ENCODE results near the gene ENG. TPM values are rescaled to one million over a fixed set of nuclear protein-coding genes. Genes with fewer than 3 reads are reported as not detected.
A peak's percentile ranks its signal among the peaks of the same experiment; 100 is the strongest.

ENG gene
- total and polyA plus RNA-seq, 2 of the 8 experiments (the other 6 are each of a cell fraction or from before 2014, with no cell fraction given) = 1.8 to 4.4 TPM

DNA sequence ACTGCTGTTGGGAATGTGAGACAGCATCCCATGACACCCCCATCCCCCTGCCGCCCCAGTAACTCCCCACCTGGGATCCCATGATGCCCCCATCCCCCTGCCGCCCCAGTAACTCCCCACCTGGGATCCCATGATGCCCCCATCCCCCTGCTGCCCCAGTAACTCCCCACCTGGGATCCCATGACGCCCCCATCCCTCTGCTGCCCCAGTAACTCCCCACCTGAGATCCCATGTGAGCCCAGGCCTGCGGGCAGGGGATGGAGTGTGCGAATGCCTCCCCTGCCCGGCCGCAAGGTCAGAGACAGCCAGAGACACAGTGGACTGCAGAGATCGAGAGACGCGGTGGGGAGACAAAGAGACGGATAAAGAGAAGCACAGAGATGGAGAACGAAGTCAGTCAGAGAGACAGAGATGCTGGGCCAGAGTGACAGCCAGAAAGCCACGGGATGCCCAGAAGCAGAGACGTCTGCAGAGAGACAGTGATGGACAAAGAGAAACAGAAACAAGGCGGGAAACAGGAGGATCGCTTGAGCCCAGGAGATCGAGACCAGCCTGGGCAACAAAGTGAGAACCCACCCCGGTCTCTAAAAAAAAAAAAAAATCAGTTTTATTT is 77.0 kb downstream of the ENG start:
- Histone ChIP-seq H2AK5ac (ENCODE audit: low read depth, low read length) (no peak overlapping the region), H3K18ac (ENCODE audit: extremely low read depth, low read length) (no peak overlapping the region), H2BK5ac (ENCODE audit: low read depth, low read length) (no peak overlapping the region), H3K4ac (replicated peaks; ENCODE audit: insufficient read length, low read depth, low read length) (no peak overlapping the region), H2AFZ (ENCODE audit: low read length) (no peak overlapping the region), H3K4me1 (replicated peaks in 1 of 4; ENCODE audit: control insufficient read depth in 3 of 4, insufficient read depth in 4 of 4, low read length in 3 of 4) (peaks cover 0 to 20% (median 14%) of the 10 kb centered on the region in 4 experiments; a peak in 6 of 7 replicates), H3K9ac (replicated peaks in 1 of 4; ENCODE audit: extremely low read depth in 1 of 4, low read depth in 3 of 4, low read length in 3 of 4) (no peak overlapping the region), H3K79me1 (ENCODE audit: low read depth, low read length) (no peaks in the 10 kb centered on the region), H3K56ac (replicated peaks; ENCODE audit: insufficient read length, low read depth, low read length) (no peak overlapping the region), H3K79me2 (ENCODE audit: control insufficient read depth in 1 of 2, insufficient read depth in 2 of 2, low read length in 2 of 2) (no peaks in the 10 kb centered on the region), H3K23me2 (ENCODE audit: low read depth, low read length) (no peaks in the 10 kb centered on the region), H3K27me3 (replicated peaks in 1 of 4; ENCODE audit: control insufficient read depth in 3 of 4, extremely low read depth in 1 of 4, insufficient read depth in 3 of 4, low read length in 3 of 4) (no peaks in the 10 kb centered on the region), H3K27ac (ENCODE audit: low read depth, low read length) (no peak overlapping the region), H4K20me1 (replicated peaks in 1 of 2; ENCODE audit: control insufficient read depth in 1 of 2, insufficient read depth in 2 of 2, low read length in 2 of 2) (no peaks in the 10 kb centered on the region), H3K9me3 (ENCODE audit: insufficient read depth in 2 of 2, low read depth in 1 of 2, low read length in 1 of 2) (no peaks in the 10 kb centered on the region), H3K4me3 (ENCODE audit: extremely low read depth in 1 of 4, insufficient read depth in 2 of 4, low read depth in 3 of 4, low read length in 4 of 4) (no peak overlapping the region), H3K36me3 (ENCODE audit: control insufficient read depth in 2 of 4, insufficient read depth in 4 of 4, low read length in 3 of 4) (no peaks in the 10 kb centered on the region), H3K23ac (ENCODE audit: insufficient read length) (no peak overlapping the region), H3K4me2 (ENCODE audit: insufficient read depth in 1 of 2, low read depth in 2 of 2, low read length in 2 of 2) (no peak overlapping the region), H2BK15ac (ENCODE audit: low read length) (no peak overlapping the region), H3K14ac (ENCODE audit: insufficient read length) (no peak overlapping the region), H2BK120ac (replicated peaks; ENCODE audit: low read depth, low read length) (no peak overlapping the region), H4K8ac (ENCODE audit: extremely low read depth, insufficient read depth, low read length) (no peak overlapping the region), H2BK12ac (ENCODE audit: low read depth, low read length) (0 out of 2 replicates have a peak overlapping the region, but pooled peaks have one; percentile 14), H4K5ac (ENCODE audit: insufficient read length, low read depth, low read length) (no peak overlapping the region), H4K91ac (replicated peaks; ENCODE audit: insufficient read length, low read length) (no peak overlapping the region), H2BK20ac (ENCODE audit: low read length) (no peak overlapping the region)
- TF ChIP-seq ATF3 (IDR thresholded peaks at IDR 0.05; ENCODE audit: insufficient read depth, low read depth, low read length) (no peak), SRF (IDR thresholded peaks at IDR 0.05; ENCODE audit: low read depth, low read length) (no peak)
- CTCF ChIA-PET (ENCODE audit: partially characterized antibody) = interaction anchor here (0.7 to 16.2 kb wide), 2 partner anchors 10 to 200 kb away, joined by 3 to 227 read pairs; no protein-coding TSS in a partner anchor
- WGBS, 2 experiments (ENCODE audit: extremely low coverage in 1 of 2, insufficient coverage in 1 of 2, insufficient read length in 1 of 2, insufficient replicate concordance in 2 of 2, low coverage in 1 of 2, low lambda C conversion rate in 2 of 2, missing lambda C conversion rate in 1 of 2) = 95% methylated on average over 11 of the region's 18 CpGs; no CpG with 5 or more reads in 1 of the 2 experiments
- no peak for DNase-seq (ENCODE audit: low read depth in 1 of 2, low spot score in 2 of 2)
- FAIRE-seq = no peak
- POLR2A ChIA-PET (ENCODE audit: partially characterized antibody) = no interaction called here
